GM12878 (cell line): ENCODE results near the gene SESN1. TPM values are rescaled to one million over a fixed set of nuclear protein-coding genes. Genes with fewer than 3 reads are reported as not detected.

ENCODE experiments used
- ATAC-seq: fragments of 200-7000 bp; cut with Tn5 transposase; 3 replicates; pipeline ENCODE4 v1.9.1; 2020; ENCODE audit warnings: mild to moderate bottlenecking, moderate library complexity
- BruUV-seq: library from RNA; stranded (reverse); fragments of 400-500 nt; replicated peaks from 2 replicates; lab custom pipeline; 2021; lab: Mats Ljungman, UMichigan
- CTCF ChIA-PET: fragments of 300-600 bp; sonication (Branson Sonifier 250); formaldehyde crosslinking; extraction: SDS; loops from one replicate; lab custom pipeline; 2021; ENCODE audit warnings: inconsistent platforms; lab: Yijun Ruan, JAX
- POLR2A ChIA-PET: fragments of 350-600 bp; formaldehyde crosslinking; extraction: SDS; loops from one replicate; lab custom pipeline; 2021; ENCODE audit warnings: inconsistent platforms; lab: Charles Lee
- RAD21 ChIA-PET: fragments of 300-600 bp; sonication (Branson Sonifier 250); formaldehyde crosslinking; loops from one replicate; lab custom pipeline; 2023; ENCODE audit warnings: antibody characterized with exemption; ENCODE audit not compliant: unreplicated experiment; lab: Charles Lee
- SMC1A ChIA-PET: fragments of 300-600 bp; sonication (Branson Sonifier 250); formaldehyde crosslinking; loops from one replicate; lab custom pipeline; 2023; ENCODE audit not compliant: unreplicated experiment, uncharacterized antibody; lab: Charles Lee
- DNase-seq: peaks from one replicate; pipeline ENCODE4 v3.0.0-alpha.2; 2011; ENCODE audit warnings: low read depth, low spot score
- FAIRE-seq: peaks from 3 replicates; lab custom pipeline; 2011; peaks lifted over from hg19 to GRCh38; lab: Jason Lieb, UNC
- H2AFZ ChIP-seq: 2 replicates; pipeline ENCODE4 v1.6.0; 2011; ENCODE audit warnings: low read depth, low read length, control low read depth; ENCODE audit not compliant: control insufficient read depth
- H3K27ac ChIP-seq: 2 replicates; pipeline ENCODE4 v1.5.1; 2011; ENCODE audit warnings: control low read depth; ENCODE audit not compliant: control insufficient read depth, insufficient read depth
- H3K27me3 ChIP-seq, 2 experiments: replicated peaks in 1 of 2; 2 replicates each; pipeline versions ENCODE4 v1.6.0 to v1.6.1; 2011; ENCODE audit warnings: low read length in 1 of 2; ENCODE audit not compliant: control insufficient read depth in 2 of 2, insufficient read depth in 2 of 2
- H3K36me3 ChIP-seq, 2 experiments: 2 replicates each; pipeline ENCODE4 v1.5.1; 2011; ENCODE audit warnings: low read length in 1 of 2; ENCODE audit not compliant: control insufficient read depth in 2 of 2, insufficient read depth in 2 of 2
- H3K4me1 ChIP-seq: 2 replicates; pipeline ENCODE4 v1.6.1; 2011; ENCODE audit warnings: mild to moderate bottlenecking, low read length, moderate library complexity, mixed read lengths; ENCODE audit not compliant: control insufficient read depth, insufficient read depth
- H3K4me2 ChIP-seq: 2 replicates; pipeline ENCODE4 v1.6.0; 2011; ENCODE audit warnings: control low read depth; ENCODE audit not compliant: control insufficient read depth, insufficient read depth
- H3K4me3 ChIP-seq: fragments of 200-600 bp; sonication (generic); 2 replicates; pipeline ENCODE4 v1.5.1; 2016
- H3K79me2 ChIP-seq: 2 replicates; pipeline ENCODE4 v1.6.0; 2011; ENCODE audit warnings: low read length; ENCODE audit not compliant: control insufficient read depth, insufficient read depth
- H3K9ac ChIP-seq: 2 replicates; pipeline ENCODE4 v1.8.0; 2011; ENCODE audit warnings: low read length, control low read depth, mixed read lengths; ENCODE audit not compliant: control insufficient read depth, insufficient read depth
- H3K9me3 ChIP-seq: replicated peaks from 3 replicates; pipeline ENCODE4 v1.5.1; 2011; ENCODE audit warnings: mild to moderate bottlenecking, low read length; ENCODE audit not compliant: control insufficient read depth, insufficient read depth
- H4K20me1 ChIP-seq: 2 replicates; pipeline ENCODE4 v1.6.0; 2011; ENCODE audit not compliant: control insufficient read depth, insufficient read depth
- ATF3 ChIP-seq: IDR thresholded peaks from 2 replicates; pipeline ENCODE4 v1.6.1; 2011; ENCODE audit warnings: low read depth, mild to moderate bottlenecking, low read length, moderate library complexity, borderline replicate concordance; ENCODE audit errors: extremely low read depth
- FOS ChIP-seq: IDR thresholded peaks from 3 replicates; pipeline ENCODE4 v1.6.1; 2011; ENCODE audit warnings: borderline replicate concordance; ENCODE audit not compliant: insufficient read length; ENCODE audit errors: extremely low read depth
- JUNB ChIP-seq: IDR thresholded peaks from 2 replicates; pipeline ENCODE4 v1.6.1; 2016; ENCODE audit warnings: antibody characterized with exemption, mild to moderate bottlenecking
- MAX ChIP-seq: IDR thresholded peaks from 2 replicates; pipeline ENCODE4 v1.6.1; 2012; ENCODE audit warnings: low read depth, low read length, improper control_type of control experiment
- SMC3 ChIP-seq: IDR thresholded peaks from 2 replicates; pipeline ENCODE4 v1.6.1; 2011; ENCODE audit warnings: low read length, improper control_type of control experiment, borderline replicate concordance
- SREBF1 ChIP-seq: IDR thresholded peaks from 2 replicates; pipeline ENCODE4 v1.6.1; 2012; ENCODE audit warnings: mild to moderate bottlenecking, low read length
- SUPT20H ChIP-seq: IDR thresholded peaks from 2 replicates; pipeline ENCODE4 v1.6.1; 2011; ENCODE audit warnings: low read depth, mild to moderate bottlenecking, low read length, moderate library complexity, borderline replicate concordance; ENCODE audit not compliant: control insufficient read depth
- TCF3 ChIP-seq: IDR thresholded peaks from 2 replicates; pipeline ENCODE4 v1.6.1; 2012; ENCODE audit warnings: low read depth, mild to moderate bottlenecking, low read length, borderline replicate concordance; ENCODE audit not compliant: insufficient read depth
- WGBS: methylation state at CpG from one replicate; pipeline ENCODE4 v1.1.6; 2016; ENCODE audit warnings: low lambda C conversion rate; ENCODE audit not compliant: insufficient replicate concordance, insufficient coverage; ENCODE audit errors: missing lambda C conversion rate; 5-methylcytosine and 5-hydroxymethylcytosine counted together
- in situ Hi-C: fragments of 300-500 bp; cut with MboI; formaldehyde crosslinking; loops from 9 replicates; pipeline ENCODE4 v1.14.3; 2018; ENCODE audit warnings: mixed read lengths
- intact Hi-C: fragments of 100-400 bp; cut with micrococcal nuclease; formaldehyde crosslinking; loops from one replicate; pipeline ENCODE4 v1.14.2; 2022; ENCODE audit not compliant: unreplicated experiment
- polyA plus RNA-seq, 11 experiments: library from polyadenylated mRNA; depleted of rRNA in 4 of 11; unstranded in 6 of 11; stranded (reverse) in 5 of 11; fragments of >200 nt; fragmentation: Nextera tagmentation in 4 of 11; fragmentation: Illumina TruSeq in 1 of 11; extraction: Ambion mirVana in 4 of 11; extraction: Trizol in 1 of 11; gene quantifications; 1 replicate in 1 of 11; 2 replicates in 10 of 11; pipeline versions ENCODE4 v1.2.1 to v1.2.3, GENCODE V29; 2011 to 2016; ENCODE audit warnings: inconsistent platforms in 2 of 11, missing spikeins in 2 of 11, low read depth in 1 of 11
- total RNA-seq, 4 experiments: library from RNA; depleted of rRNA in 3 of 4; stranded (reverse); fragments of >200 nt in 3 of 4; fragmentation: Illumina TruSeq in 1 of 4; extraction: Trizol in 1 of 4; gene quantifications; 2 replicates each; pipeline versions ENCODE4 v1.2.1 to v1.2.3, GENCODE V29; 2013 to 2021

SESN1 gene
- total and polyA plus RNA-seq, 10 of the 15 experiments (the other 5 are each of a cell fraction or from before 2014, with no cell fraction given) = 1.3 to 13.0 (median 3.3) TPM

GRCh38 chr6:109104512-109104911, 9.9 kb upstream of the SESN1 start:
- no peaks in the 10 kb centered on the region for H4K20me1 ChIP-seq
- CTCF ChIA-PET = interaction anchor here (0.8 to 1.8 kb wide), 2 partner anchors 12 to 23 kb away, joined by 4 to 6 read pairs; no protein-coding TSS in a partner anchor

More at GRCh38 chr6:109104512-109104911, 9.9 kb upstream of the SESN1 start:
- RAD21 ChIA-PET = interaction anchor here (1.8 kb wide), 1 partner anchor 11 kb away, joined by 6 read pairs; the partner anchor contains the start of gene SESN1
- Histone ChIP-seq H3K4me2 (0 out of 2 replicates have a peak overlapping the region, but pooled peaks have one; percentile 4), H3K4me1 (peaks cover 4% of the 10 kb centered on the region; the same call in 1 of the 2 replicates), H2AFZ (no peak overlapping the region), H3K79me2 (peaks cover 2% of the 10 kb centered on the region), H3K27me3 (no peaks in the 10 kb centered on the region), H3K9me3 (no peaks in the 10 kb centered on the region; the same call in 2 of the 3 replicates), H3K27ac (no peak overlapping the region), H3K4me3 (no peak overlapping the region), H3K9ac (no peak overlapping the region), H3K36me3 (no peaks in the 10 kb centered on the region; a peak in 1 of 4 replicates)
- WGBS = 98% methylated on average over 3 of the region's 3 CpGs
- no peak for DNase-seq
- POLR2A ChIA-PET = interaction anchor here (0.7 to 2.2 kb wide), 3 partner anchors 11 to 1714 kb away, joined by 3 to 5 read pairs (median 3); no protein-coding TSS in a partner anchor
- no peak for TF ChIP-seq SMC3
- no peak for TF ChIP-seq FOS
- no peak for TF ChIP-seq SUPT20H
- TF ChIP-seq TCF3 = no peak
- no peak for TF ChIP-seq MAX
- TF ChIP-seq JUNB = no peak
- no peak for TF ChIP-seq SREBF1
- TF ChIP-seq ATF3 = no peak
- FAIRE-seq = no peak
- no peak; the same call in 2 of the 3 replicates for ATAC-seq
- SMC1A ChIA-PET = interaction anchor here (1.1 to 3.5 kb wide), 6 partner anchors 9 to 266 kb away, joined by 3 to 17 read pairs (median 4); partner anchors contain the start of genes CEP57L1 and SESN1
- in situ Hi-C loops = no loop called here
- BruUV-seq = no TSS peak
- intact Hi-C loops = no loop called here
